DMS114 treated with DMSO at 0.1 percent for 48 hours (cell line): ENCODE results near the gene MUC5AC.
"Not testable (repeated sequence)": the region's sequence is repeated elsewhere in the genome, so short reads cannot be mapped to it uniquely, and the experiment has no call there.

Experiments
- DNase-seq: peaks from one replicate; lab custom pipeline; 2025; ENCODE audit not compliant: unreplicated experiment; lab: John Stamatoyannopoulos, UW

The MUC5AC gene

DNA sequence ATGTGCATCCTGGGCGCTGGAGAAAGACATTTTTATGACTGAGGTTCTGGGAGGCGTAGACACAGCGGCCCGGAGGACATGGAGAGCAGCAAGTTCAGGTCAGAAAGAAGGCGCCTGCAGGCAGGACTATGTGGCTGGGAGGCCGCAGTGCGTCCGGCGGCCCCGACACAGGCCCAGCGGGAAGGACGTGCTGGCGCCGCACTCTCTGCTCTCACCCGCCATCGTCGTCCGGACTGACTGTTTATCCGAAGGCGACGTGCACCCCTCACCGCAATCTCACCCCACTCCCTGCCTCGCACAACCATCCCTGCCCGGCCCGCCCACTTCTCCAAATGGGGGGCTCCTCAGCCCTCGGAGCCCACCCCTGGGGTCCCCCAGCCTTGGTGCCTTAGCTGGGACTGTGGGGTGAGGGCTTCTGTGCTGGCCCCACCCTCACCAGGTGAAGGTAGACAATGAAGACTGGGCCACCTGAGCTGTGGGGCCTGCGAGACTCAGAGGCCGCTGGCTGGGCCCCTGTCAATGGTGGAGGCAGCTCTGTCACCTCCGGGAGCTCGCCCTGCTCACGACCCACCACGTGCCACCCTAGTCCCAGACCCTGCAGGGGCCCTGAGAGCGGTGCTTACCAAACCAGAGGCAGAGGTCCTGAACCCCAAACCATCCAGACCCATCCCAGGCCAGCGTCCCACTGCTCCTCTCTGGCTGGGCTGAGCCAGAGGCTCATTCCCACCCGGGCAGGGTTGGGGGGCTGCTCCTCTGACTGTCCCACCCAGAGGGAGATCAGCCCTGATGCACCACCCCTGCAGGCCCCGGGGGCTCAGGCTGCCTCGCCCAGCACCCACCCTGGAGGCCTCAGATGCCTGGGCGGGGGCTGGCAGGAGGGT, 48.9 kb downstream of the MUC5AC start:
- no peak for DNase-seq

DNA sequence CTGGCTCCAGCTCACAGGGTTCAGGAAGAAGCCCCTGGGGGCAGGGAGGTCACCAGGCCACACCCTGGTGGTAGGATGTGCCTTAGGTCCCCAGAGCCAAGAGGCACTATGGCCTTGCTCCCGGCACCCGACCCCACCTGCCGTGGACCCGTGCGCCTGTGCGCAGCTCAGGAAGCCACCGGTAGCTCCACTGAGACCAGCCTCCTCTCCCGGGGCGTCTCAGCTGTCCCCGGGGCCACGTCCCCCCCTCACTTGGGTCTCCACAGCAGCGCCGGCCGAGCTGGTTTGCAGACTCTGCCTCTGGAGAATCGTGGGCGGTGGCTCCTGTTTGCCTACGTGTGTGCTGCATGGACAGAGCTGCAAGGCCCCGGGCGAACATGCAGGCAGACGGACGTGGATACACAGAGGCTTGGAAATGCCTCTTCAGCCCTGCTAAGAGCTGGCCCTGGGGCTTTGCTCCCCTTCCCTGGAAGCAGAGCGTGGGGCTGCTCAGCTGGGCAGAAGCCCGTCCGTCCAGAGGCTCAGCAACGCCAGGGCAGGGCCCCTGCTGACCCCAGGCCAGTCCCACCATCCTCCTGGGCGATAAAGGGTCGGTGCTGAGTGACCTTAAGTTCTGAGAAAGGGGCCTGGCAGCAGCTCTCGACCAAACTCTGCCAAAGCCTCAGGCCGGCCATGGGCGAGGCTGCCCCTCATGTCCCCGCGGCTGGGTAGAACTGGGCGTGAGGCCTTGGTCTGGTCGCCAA, 49.8 kb downstream of the MUC5AC start:
- no peak for DNase-seq

DNA sequence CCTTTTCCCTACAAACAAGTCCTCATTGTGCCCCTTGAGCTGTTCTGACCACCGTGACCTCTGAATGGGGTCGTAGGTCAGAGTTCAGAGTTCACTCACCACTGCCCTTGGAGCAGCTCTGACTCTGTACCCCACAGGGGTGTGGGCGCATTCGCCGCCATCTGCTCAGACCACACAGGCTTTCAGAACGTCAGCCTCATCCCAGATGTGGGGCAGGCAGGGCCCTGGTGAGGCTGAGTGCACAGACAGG, 50.3 kb downstream of the MUC5AC start:
- no peak for DNase-seq

- DNase-seq, result no peak
Observed at GRCh38 chr11:1208394-1209261, 50.9 kb downstream of the MUC5AC start.

GRCh38 chr11:1209371-1210057, 51.8 kb downstream of the MUC5AC start:
- DNase-seq, result no peak

GRCh38 chr11:1211838-1212237, 54.1 kb downstream of the MUC5AC start:
- DNase-seq, result no peak

DNA sequence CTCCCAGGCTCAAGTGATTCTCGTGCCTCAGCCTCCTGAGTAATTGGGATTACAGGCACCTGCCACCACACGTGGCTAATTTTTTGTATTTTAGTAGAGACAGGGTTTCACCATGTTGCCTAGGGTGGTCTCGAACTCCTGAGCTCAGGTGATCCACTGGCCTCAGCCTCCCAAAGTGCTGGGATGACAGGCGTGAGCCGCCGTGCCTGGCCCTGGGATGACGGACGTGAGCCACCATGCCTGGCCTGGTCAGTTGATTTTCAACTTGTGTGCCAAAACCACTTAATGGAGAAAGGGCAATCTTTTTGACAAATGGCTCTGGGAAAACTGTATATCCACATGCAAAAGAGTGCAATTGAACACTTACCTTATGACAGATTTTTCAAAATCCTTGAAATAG, 58.1 kb downstream of the MUC5AC start:
- DNase-seq, result not testable (repeated sequence)

- DNase-seq, result no peak
Observed at GRCh38 chr11:1217151-1217550, 59.4 kb downstream of the MUC5AC start.

DNA sequence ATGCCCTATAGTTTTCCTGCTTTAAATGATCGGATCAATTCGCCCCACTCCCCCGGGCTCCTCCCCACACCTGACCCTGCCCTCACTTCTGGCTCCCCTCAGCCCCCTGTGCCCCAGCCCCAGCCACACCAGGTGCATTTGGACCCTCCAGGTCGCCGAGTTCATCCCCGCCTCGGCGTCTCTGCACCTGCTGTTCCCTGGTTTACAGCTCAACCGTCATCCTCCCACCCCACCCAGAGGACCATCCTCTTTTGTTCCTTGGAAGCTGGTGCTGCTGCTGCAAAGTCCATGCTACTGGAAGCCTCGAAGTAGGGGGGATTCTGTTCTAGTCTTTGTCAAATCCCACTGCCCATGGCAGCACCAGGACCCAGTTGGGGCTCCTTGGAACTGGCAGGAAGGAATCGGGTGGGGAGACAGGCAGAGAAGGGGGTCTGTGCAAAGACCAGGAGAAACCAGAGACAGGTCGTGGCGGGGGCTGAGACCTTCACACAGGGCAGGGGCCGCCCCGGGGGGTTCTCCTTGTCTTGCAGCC, 60.6 kb downstream of the MUC5AC start:
- no peak for DNase-seq

DNA sequence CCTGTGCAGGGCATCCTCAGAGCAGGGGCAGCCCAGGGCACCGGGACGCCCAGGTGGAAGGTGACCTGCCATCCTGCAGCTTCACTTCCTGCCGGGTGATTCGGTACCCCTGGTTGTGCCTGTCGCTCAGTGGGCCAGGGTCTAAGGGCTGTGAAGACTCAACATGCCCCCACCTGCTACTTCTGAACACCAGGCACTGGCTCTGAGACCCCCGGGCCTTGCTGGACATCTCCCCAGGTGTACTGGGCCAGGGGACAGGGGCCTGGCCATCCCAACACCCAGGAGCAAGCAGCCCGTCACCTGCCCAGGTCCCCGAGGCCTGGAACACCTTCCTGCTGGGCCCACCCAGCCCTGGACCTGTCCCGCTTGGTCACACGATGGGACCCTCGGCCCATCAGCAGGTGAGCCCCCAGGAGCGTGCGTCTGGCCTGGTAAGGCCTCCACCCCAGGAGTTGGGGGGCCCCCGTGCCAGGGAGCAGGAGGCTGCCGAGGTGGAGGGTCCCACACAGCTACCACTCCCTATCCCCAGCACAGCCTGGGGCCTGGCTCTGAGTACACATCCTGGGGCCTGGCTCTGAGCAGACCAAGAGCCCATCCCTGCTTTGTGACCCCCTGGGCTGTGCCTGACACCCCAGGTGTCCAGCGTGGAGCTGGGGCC, 61.2 kb downstream of the MUC5AC start:
- no peak for DNase-seq

- no peak for DNase-seq
Observed at GRCh38 chr11:1219446-1219833, 61.7 kb downstream of the MUC5AC start.

- DNase-seq, result no peak
Observed at GRCh38 chr11:1219834-1220815, 62.4 kb downstream of the MUC5AC start.

- DNase-seq, result no peak
Observed at GRCh38 chr11:1220941-1221721, 63.4 kb downstream of the MUC5AC start.

- no peak for DNase-seq
Observed at GRCh38 chr11:1221848-1222311, 64.1 kb downstream of the MUC5AC start.

- no peak for DNase-seq
Observed at GRCh38 chr11:1222491-1223345, 65.0 kb downstream of the MUC5AC start, which contains the start of gene MUC5B. MUC5B (plus strand) TSS chr11:1223066; CDS start chr11:1223124, 58 bp downstream.

DNA sequence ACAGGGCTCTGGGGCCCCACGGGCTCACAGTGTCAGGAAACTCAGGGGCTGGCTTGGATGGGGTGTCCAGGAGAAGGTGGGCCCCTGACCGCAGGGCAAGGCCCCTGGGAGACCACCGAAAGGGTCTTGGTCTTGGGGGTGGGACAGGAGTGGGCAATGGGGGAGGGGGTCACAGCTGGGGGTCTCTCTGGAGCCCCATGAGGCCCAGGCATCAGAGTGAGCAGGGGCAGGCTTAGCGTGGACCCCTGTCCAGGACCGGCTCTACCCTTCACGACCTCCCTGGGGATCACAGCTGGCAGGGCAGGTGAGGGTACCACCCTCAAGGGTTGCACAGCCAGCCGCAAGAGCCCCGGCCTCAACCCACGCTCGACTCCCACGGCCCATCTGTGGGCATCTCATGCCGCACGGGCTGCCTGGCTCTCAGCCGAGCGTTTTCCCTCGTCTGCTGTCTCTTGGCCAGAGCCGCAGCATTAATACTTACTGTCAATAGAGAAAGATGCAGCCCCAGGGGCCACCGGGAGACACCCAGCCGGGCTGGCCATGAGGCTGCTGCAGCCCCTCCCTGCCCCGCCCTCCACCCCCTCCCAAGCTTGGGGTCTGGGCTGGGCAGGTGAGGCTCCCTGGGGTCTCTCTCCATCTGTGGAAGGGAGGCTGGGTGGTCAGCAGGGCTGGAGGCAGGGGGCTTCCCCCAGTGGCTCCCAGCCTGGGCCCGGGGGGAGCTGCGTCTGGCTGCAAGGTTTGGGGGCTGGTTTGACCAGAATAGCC, 65.8 kb downstream of the MUC5AC start:
- no peak for DNase-seq
